ENCODE data around the gene TOMM40. TPM values are rescaled to one million over a fixed set of nuclear protein-coding genes. Genes with fewer than 3 reads are reported as not detected.

The TOMM40 gene
- total RNA-seq, 2 experiments from 2014 or later, result 80.9 to 89.7 TPM

DNA sequence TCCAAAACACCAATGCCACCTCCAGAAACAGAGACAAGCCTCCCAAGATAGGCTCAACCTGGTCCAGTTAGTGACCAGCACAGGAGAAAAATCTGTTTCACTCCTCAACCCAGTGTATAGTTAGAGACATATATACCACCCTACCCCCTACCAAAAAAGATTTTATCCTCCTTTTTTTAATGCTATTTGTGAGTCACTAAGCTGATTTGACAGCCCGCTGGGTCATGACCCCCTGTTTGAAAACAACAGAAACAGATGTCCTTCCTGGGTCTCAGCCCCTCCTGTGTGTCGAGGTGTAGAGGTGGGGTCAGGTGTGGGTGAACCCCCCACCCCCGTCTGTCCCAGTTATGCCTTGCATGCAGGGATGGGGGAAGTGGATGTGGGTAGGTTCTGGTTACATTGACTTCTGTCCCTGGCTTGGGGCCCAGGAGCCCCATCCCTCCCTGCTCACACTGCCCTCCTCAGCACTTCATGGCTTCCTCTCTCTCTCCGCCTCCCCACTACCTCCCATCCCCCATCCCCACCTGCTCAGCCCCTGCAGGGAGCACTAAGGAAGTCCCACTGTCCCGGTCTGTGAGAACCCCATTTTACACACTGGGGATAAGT is 14.0 kb upstream of the TOMM40 start:
- Histone ChIP-seq H3K79me2 (ENCODE audit: insufficient read depth, low read depth, low read length) (no peaks in the 10 kb centered on the region), H4K20me1 (ENCODE audit: insufficient read depth, low read length) (no peaks in the 10 kb centered on the region), H3K9me3 (ENCODE audit: low read length) (no peaks in the 10 kb centered on the region), H3K9me2 (ENCODE audit: insufficient read depth, low read length) (no peaks in the 10 kb centered on the region), H2AFZ (ENCODE audit: low read length) (peak overlapping the region; percentile 63), H3K27ac (ENCODE audit: low read depth, low read length, poor library complexity, severe bottlenecking) (no peak overlapping the region), H3K36me3 (ENCODE audit: insufficient read depth, low read length) (no peaks in the 10 kb centered on the region), H3K4me2 (ENCODE audit: low read length) (peak overlapping the region; percentile 19; the same call in 1 of the 2 replicates), H3K4me3 (ENCODE audit: low read depth, low read length, poor library complexity, severe bottlenecking) (no peak overlapping the region), H3K4me1 (ENCODE audit: insufficient read depth, low read length, poor library complexity, severe bottlenecking) (peaks cover 10% of the 10 kb centered on the region)
- peak; percentile 50 for DNase-seq (ENCODE audit: low spot score)
- intact Hi-C loops (cut with micrococcal nuclease; ENCODE audit: unreplicated experiment), result no loop called here
- POLR2A ChIA-PET, result no interaction called here
- CTCF ChIA-PET (ENCODE audit: unreplicated experiment), result no interaction called here
- TF ChIP-seq CTCF (conservative IDR thresholded peaks at IDR 0.05; ENCODE audit: low read length), result no peak
- TF ChIP-seq EZH2phosphoT487 (IDR thresholded peaks at IDR 0.05; ENCODE audit: borderline replicate concordance, low read depth, low read length), result no peak
- no TSS peak for BruUV-seq (replicated peaks)

DNA sequence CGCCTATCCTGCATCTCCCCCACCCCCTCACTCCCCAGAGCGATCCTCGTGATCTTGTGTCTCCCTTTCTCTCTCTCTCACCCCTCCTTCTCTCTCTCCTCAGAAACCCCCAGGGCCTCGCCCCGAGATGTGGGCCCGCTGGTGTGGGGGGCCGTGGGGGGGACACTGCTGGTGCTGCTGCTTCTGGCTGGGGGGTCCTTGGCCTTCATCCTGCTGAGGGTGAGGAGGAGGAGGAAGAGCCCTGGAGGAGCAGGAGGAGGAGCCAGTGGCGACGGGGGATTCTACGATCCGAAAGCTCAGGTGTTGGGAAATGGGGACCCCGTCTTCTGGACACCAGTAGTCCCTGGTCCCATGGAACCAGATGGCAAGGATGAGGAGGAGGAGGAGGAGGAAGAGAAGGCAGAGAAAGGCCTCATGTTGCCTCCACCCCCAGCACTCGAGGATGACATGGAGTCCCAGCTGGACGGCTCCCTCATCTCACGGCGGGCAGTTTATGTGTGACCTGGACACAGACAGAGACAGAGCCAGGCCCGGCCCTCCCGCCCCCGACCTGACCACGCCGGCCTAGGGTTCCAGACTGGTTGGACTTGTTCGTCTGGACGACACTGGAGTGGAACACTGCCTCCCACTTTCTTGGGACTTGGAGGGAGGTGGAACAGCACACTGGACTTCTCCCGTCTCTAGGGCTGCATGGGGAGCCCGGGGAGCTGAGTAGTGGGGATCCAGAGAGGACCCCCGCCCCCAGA is 12.8 kb upstream of the TOMM40 start:
- POLR2A ChIA-PET, result no interaction called here
- H3K4me1 ChIP-seq (ENCODE audit: insufficient read depth, low read length, poor library complexity, severe bottlenecking), result peaks cover 10% of the 10 kb centered on the region
- no peaks in the 10 kb centered on the region for H3K9me2 ChIP-seq (ENCODE audit: insufficient read depth, low read length)
- no TSS peak for BruUV-seq (replicated peaks)
- no peak overlapping the region for H3K4me3 ChIP-seq (ENCODE audit: low read depth, low read length, poor library complexity, severe bottlenecking)
- no peak overlapping the region for H3K4me2 ChIP-seq (ENCODE audit: low read length)
- intact Hi-C loops (cut with micrococcal nuclease; ENCODE audit: unreplicated experiment), result no loop called here
- no peak overlapping the region for H2AFZ ChIP-seq (ENCODE audit: low read length)
- CTCF ChIA-PET (ENCODE audit: unreplicated experiment), result no interaction called here
- no peaks in the 10 kb centered on the region for H3K79me2 ChIP-seq (ENCODE audit: insufficient read depth, low read depth, low read length)
- no peaks in the 10 kb centered on the region for H3K36me3 ChIP-seq (ENCODE audit: insufficient read depth, low read length)
- H4K20me1 ChIP-seq (ENCODE audit: insufficient read depth, low read length), result no peaks in the 10 kb centered on the region
- DNase-seq (ENCODE audit: low spot score), result no peak
- no peak overlapping the region for H3K27ac ChIP-seq (ENCODE audit: low read depth, low read length, poor library complexity, severe bottlenecking)
- H3K9me3 ChIP-seq (ENCODE audit: low read length), result no peaks in the 10 kb centered on the region
- TF ChIP-seq EZH2phosphoT487 (IDR thresholded peaks at IDR 0.05; ENCODE audit: borderline replicate concordance, low read depth, low read length) (no peak), CTCF (conservative IDR thresholded peaks at IDR 0.05; ENCODE audit: low read length) (no peak)

Data from OCI-LY7 (cell line).